ENCODE measurements around the gene EXOSC3. TPM values are rescaled to one million over a fixed set of nuclear protein-coding genes. Genes with fewer than 3 reads are reported as not detected.

EXOSC3 gene
- total and polyA plus RNA-seq, 2 donors (not counting 3 experiments of a cell fraction or from before 2014, with no cell fraction given) = 25.0 to 38.0 TPM

- ChIA-PET CTCF (interaction anchor here (1.2 to 3.8 kb wide), 6 partner anchors 9 to 652 kb away, joined by 3 to 21 read pairs (median 5); no protein-coding TSS in a partner anchor), POLR2A (no interaction called here)
- H2AFZ ChIP-seq (ENCODE audit: low read depth, low read length) = no peak overlapping the region
- H3K4me1 ChIP-seq (ENCODE audit: control insufficient read depth, extremely low read depth, insufficient read depth, low read length) = peaks cover 6% of the 10 kb centered on the region
- no peak overlapping the region for H3K9ac ChIP-seq (replicated peaks; ENCODE audit: extremely low read depth, insufficient read depth, low read length)
- no peaks in the 10 kb centered on the region for H3K9me1 ChIP-seq (replicated peaks; ENCODE audit: control insufficient read depth, extremely low read depth, insufficient read depth, low read length)
- no peak overlapping the region for H3K27ac ChIP-seq (ENCODE audit: insufficient read depth, low read depth, low read length)
- H3K27me3 ChIP-seq (ENCODE audit: control insufficient read depth in 2 of 2, insufficient read depth in 2 of 2, low read length in 2 of 2) = peaks cover 0 to 6% of the 10 kb centered on the region in 2 experiments
- DNase-seq (ENCODE audit: low read depth, low spot score) (no peak), FAIRE-seq (no peak)
- TF ChIP-seq FOS (IDR thresholded peaks at IDR 0.05; ENCODE audit: borderline replicate concordance, insufficient read depth, low read length) (no peak), EZH2 (IDR thresholded peaks at IDR 0.05; ENCODE audit: borderline replicate concordance, low read depth, low read length, severe bottlenecking) (no peak), MAX (IDR thresholded peaks at IDR 0.05; ENCODE audit: insufficient read depth, insufficient read length) (no peak), POLR2AphosphoS5 (IDR thresholded peaks at IDR 0.05; ENCODE audit: insufficient read depth, low read depth, low read length) (no peak), JUN (IDR thresholded peaks at IDR 0.05; ENCODE audit: borderline replicate concordance, insufficient read depth, insufficient read length, low read depth) (no peak), CTCF (IDR thresholded peaks at IDR 0.05; ENCODE audit: extremely low read depth in 1 of 2, insufficient read depth in 1 of 2, low read depth in 1 of 2, low read length in 2 of 2) (no peak), MYC (IDR thresholded peaks at IDR 0.05; ENCODE audit: low read depth, low read length) (no peak), GATA2 (IDR thresholded peaks at IDR 0.05; ENCODE audit: insufficient read depth, insufficient read length, low read depth, low read length) (no peak), POLR2A (IDR thresholded peaks at IDR 0.05; ENCODE audit: low read depth, low read length) (no peak)
- H3K9me3 ChIP-seq (replicated peaks; ENCODE audit: control insufficient read depth, insufficient read depth, low read length) = no peaks in the 10 kb centered on the region
- H3K4me3 ChIP-seq (replicated peaks in 1 of 3; ENCODE audit: insufficient read depth in 1 of 3, low read depth in 1 of 3, low read length in 3 of 3) = no peak overlapping the region
- dilution Hi-C loops (cut with MboI; ENCODE audit: extremely low pct_ligation_motif_present, low sequenced_read_pairs) (no loop called here), intact Hi-C loops (cut with micrococcal nuclease) (loop anchor here (5.0 kb wide), 1 partner anchor 153 kb away; the partner anchor contains the start of gene SLC25A51)
- H4K20me1 ChIP-seq (replicated peaks; ENCODE audit: control insufficient read depth, extremely low read depth, insufficient read depth, low read length) = no peaks in the 10 kb centered on the region
- no TSS peak for BruUV-seq (replicated peaks)
- no peaks in the 10 kb centered on the region for H3K36me3 ChIP-seq (ENCODE audit: control insufficient read depth in 2 of 2, extremely low read depth in 1 of 2, insufficient read depth in 2 of 2, low read length in 2 of 2)
- H3K4me2 ChIP-seq (ENCODE audit: insufficient read depth, low read length) = no peak overlapping the region
- peaks cover 3% of the 10 kb centered on the region for H3K79me2 ChIP-seq (ENCODE audit: control insufficient read depth, insufficient read depth, low read length)
Observed at GRCh38 chr9:37749129-37749528, 35.7 kb downstream of the EXOSC3 start.
